Sigmoid colon (tissue), 4 donors: ENCODE data around the gene CFD.

Source experiments
- CTCF ChIP-seq, 4 experiments: fragments of 450-650 bp in 3 of 4; fragments of 200-600 bp in 1 of 4; IDR thresholded peaks; one replicate each; pipeline ENCODE4 v1.5.1; 2016 to 2019; ENCODE audit warnings: antibody characterized with exemption in 4 of 4, mild to moderate bottlenecking in 3 of 4, moderate library complexity in 2 of 4
- EP300 ChIP-seq, 4 donors: sonication (generic); formaldehyde crosslinking; IDR thresholded peaks; one replicate each; pipeline ENCODE4 v1.6.1; 2017; ENCODE audit warnings: antibody characterized with exemption in 4 of 4
- POLR2A ChIP-seq, 2 donors: fragments of 450-650 bp; IDR thresholded peaks; one replicate each; pipeline ENCODE4 v1.6.1; 2016; ENCODE audit warnings: antibody characterized with exemption in 2 of 2, mild to moderate bottlenecking in 2 of 2, moderate library complexity in 2 of 2
- POLR2AphosphoS5 ChIP-seq, 4 donors: sonication (generic); formaldehyde crosslinking; IDR thresholded peaks; one replicate each; pipeline ENCODE4 v1.6.1; 2017; ENCODE audit warnings: antibody characterized with exemption in 4 of 4

- TF ChIP-seq POLR2A (IDR thresholded peaks at IDR 0.05): no peak
- TF ChIP-seq CTCF (IDR thresholded peaks at IDR 0.05): no peak
- no peak for TF ChIP-seq EP300 (IDR thresholded peaks at IDR 0.05)
- no peak for TF ChIP-seq POLR2AphosphoS5 (IDR thresholded peaks at IDR 0.05)
Observed at GRCh38 chr19:853014-853585, 6.4 kb upstream of the CFD start.
